ENCODE results near the gene ALDH1B1.

ALDH1B1 gene

DNA sequence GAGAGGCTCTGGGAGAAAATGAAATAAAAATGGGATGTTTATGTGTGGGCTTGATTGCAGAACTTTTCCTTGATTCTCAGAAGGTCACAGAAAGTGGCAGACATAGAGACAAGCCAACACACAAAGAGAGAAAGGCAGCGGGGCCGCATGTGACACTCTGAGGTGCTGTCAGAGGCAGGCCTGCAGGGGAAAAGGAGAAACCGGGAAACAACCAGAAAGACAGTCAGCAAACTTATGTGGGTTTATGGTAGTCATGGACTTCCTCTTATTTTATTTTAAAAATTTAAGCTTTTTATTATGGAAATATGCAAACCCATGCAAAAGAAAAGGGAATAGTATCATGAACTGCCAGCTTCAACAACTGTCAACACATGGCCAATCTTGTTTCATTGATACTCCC is 48.0 kb downstream of the ALDH1B1 start:
- DNase-seq (ENCODE audit: low read depth, low spot score): no peak

DNA sequence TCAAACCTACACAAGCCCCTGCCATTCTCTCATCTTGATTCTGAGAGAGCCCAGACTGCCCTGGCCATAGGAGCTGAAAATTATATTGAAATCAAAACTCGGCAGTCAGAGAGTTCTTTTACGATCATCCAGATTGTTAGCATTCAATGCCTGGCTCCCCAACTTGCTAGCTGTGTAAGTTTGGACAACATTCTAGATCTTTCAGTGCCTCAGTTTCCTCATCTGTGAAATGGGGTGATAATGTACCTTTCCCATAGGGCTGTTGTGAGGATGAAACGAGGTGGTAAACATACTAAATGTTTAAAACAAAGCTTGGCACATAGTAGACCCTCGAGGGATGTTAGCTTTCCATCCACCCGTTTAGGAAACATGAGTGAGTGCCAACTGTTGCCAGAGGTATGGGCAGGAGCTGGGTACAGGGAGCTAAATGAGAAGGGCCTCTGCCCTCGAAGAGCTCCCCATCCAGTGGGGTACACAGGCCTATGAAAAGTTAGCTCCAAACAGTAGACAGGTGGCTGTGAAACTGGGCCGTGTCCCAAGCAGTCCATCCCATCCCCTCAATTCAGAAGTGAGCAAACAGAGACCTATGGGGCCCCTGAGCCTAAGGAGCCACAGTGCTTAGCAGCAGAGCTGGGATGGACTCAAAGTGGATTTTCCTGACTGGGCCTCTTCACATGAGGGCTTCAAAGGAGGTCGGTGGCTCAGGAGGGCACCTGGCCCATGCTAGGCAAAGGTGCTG is 49.0 kb downstream of the ALDH1B1 start:
- no peak for DNase-seq (ENCODE audit: low read depth, low spot score)

DNA sequence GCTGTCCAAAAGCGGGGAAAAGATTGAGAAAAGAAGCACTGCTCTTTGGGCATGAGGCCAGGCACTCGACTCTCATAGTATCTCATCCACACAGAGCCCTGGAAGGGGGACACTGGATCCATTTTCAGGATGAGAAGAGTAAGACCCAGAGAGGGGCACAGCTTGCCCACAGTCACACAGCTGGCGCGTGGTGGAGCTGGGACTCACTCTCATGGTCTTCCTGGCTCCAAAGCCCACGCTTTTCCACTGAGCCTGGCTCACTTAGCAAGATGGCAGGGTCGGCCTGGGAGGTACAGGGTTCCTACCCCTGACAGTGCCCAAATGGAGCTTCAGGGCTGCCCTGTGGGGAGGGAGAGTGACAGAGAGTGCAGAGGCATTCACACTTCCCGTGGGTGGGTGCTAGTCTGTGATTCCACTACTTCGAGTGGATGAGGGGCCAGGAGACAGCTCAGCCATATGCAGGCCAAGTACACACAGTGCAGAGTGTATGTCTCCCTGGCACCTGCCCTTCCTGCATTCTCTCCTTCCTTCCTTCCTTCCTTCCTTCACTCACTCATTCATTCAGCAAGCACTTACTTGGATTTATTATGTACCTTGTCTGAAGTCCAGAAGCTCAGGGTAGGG is 50.1 kb downstream of the ALDH1B1 start:
- DNase-seq (ENCODE audit: low read depth, low spot score): no peak

DNA sequence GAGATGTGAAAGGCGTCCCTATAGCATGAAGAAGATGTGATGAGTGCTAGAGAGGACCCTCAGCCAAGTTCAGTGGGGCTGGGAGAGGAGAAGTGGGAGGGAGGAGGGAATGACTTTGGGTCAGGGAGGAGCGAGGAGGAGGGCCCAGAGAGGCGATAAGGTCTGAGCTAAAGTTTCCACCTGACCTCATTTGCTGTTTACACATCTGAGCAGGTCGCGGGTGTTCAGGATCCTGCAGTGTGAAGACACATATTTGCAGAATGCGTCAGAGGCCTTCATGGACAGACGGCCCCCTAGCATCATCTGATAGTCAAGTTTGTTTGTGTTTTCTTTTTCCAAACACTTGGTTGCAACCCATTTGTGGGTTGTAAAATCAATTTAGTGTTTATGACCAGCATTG is 50.7 kb downstream of the ALDH1B1 start:
- DNase-seq (ENCODE audit: low read depth, low spot score): no peak

DNA sequence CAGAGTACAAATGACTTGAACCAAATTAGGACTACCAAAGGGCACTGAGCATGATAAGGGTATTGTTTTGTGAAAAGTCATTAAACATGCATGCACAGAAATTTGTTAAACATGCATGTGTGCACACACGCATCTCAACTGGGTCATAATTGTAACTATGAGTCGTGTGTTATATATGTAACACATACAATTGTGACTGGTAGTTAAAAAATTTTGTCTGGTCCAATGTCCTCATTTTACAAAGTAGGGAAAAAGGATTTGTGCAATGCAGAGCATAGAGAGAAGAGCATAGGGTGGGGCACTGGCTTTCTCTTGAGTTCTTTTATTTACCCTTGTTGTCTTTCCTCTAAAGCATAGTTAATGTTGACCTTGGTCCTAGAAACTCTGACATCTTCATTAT is 51.1 kb downstream of the ALDH1B1 start:
- DNase-seq (ENCODE audit: low read depth, low spot score): no peak

DNA sequence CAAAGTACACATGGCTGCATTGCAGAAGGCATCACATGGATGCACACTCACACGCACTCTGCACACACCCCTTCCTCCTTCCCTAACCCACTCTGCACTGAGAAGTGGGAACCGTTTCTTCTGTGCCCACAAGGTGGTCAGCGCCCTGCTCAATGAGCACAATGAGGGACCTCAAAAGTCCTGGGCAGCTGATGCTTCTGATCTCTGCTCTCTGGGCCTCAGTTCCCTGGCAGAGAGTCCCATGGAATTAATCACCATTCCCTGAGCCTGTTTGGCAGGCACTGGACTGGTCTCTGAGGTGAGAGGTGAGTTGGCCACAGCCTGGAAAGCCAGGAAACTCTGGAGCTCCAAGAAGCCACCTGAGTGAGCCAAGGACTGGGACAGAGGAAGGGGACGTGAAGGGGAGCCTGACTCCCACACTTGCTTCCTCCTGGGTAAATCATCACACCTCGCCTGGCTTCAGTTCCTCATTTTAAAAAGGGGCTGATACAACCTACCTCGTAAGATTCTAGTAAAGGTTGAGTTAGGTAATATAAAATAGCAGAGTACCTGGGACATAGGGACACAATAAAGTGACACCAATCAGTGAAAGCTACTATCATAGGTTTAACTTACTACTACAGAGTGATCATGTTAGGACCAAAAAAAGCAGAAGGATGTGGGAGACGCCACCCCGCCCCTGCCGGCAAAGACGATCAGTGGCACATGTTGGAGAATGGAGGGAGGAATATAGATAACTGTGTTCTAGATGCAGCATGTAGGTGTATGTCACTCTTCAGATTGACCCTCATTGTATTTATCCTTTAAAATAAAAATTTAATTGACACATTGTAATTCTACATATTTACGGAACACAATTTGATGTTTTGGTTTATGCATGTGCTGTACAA is 52.9 kb downstream of the ALDH1B1 start:
- DNase-seq (ENCODE audit: low read depth, low spot score): no peak

DNA sequence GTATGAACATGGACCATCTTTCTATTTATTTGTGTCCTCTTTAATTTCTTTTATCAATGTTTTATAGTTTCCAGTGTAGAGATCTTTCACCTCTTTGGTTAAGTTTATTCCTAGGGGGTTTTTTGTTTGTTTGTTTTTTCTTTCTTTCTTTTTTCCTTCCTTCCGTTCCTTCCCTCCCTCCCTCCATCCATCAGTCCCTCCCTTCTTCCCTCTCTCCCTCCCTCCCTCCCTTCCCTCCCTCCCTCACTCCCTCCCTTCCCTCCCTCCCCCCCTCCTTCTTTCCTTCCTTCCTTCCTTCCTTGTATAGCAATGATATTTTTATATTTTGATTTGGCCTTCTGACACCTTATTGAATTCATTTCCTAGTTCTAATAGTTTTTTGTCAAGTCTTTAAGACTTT is 55.2 kb downstream of the ALDH1B1 start:
- no peak for DNase-seq (ENCODE audit: low read depth, low spot score)
